HG02798 (cell line): ENCODE measurements around the gene NR5A2.

Experiments used
- ATAC-seq: cut with Tn5 transposase; IDR thresholded peaks from one replicate; pipeline ENCODE4 v1.9.1; 2021; ENCODE audit warnings: mild to moderate bottlenecking; ENCODE audit not compliant: unreplicated experiment, poor library complexity

The NR5A2 gene

DNA sequence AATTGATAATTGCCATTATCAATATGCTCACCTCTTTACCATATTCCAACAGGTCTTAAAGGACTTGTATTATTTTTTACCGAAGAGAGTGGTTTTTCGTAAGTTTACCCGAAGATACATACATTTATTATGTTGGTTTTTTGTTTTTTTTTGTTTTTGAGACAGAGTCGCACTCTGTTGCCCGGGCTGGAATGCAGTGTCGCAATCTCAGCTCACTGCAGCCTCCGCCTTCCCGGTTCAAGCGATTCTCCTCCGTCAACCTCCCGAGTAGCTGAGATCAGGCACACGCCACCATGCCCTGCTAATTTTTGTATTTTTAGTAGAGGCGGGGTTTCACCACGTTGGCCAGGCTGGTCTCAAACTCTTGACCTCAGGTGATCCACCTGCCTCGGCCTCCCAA lies 30.8 kb downstream of the NR5A2 start:
- no peak for ATAC-seq

DNA sequence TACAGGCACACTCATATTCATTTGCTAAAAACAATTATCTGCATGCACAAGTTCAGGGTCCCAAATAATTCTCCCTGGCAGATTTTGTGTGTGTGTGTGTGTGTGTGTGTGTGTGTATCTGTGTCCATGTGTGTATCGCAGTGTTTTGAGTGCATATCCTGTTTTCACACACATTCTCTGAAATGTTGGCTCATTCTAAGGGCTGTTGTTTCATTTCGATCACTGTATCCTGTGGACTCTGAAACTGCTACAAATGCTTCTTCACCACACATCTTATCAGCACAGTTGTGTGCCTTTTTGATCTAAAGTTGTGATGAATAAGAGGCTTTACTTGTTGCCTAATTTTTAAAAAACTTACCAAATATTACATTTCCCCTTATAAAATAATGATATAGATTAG lies 34.6 kb downstream of the NR5A2 start:
- ATAC-seq = no peak

- peak; percentile 94 for ATAC-seq
Measured at GRCh38 chr1:200072636-200073285, 45.3 kb downstream of the NR5A2 start.

DNA sequence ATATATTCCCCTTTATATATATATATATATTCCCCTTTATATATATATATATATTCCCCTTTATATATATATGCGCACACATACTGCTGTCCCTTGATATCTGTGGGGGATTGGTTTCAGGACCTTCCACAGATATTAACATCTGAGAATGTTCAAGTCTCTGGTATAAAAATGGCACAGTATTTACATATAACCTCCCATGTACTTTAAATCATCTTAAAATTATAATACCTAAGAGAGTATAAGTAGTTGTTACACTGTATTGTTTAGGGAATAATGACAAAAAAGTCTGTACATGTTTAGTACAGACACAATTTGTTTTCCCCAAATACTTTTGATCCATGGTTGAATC lies 45.8 kb downstream of the NR5A2 start:
- ATAC-seq = peak; percentile 39

GRCh38 chr1:200075522-200075921 lies 48.0 kb downstream of the NR5A2 start:
- ATAC-seq = no peak

GRCh38 chr1:200075938-200076546 lies 48.5 kb downstream of the NR5A2 start:
- no peak for ATAC-seq

DNA sequence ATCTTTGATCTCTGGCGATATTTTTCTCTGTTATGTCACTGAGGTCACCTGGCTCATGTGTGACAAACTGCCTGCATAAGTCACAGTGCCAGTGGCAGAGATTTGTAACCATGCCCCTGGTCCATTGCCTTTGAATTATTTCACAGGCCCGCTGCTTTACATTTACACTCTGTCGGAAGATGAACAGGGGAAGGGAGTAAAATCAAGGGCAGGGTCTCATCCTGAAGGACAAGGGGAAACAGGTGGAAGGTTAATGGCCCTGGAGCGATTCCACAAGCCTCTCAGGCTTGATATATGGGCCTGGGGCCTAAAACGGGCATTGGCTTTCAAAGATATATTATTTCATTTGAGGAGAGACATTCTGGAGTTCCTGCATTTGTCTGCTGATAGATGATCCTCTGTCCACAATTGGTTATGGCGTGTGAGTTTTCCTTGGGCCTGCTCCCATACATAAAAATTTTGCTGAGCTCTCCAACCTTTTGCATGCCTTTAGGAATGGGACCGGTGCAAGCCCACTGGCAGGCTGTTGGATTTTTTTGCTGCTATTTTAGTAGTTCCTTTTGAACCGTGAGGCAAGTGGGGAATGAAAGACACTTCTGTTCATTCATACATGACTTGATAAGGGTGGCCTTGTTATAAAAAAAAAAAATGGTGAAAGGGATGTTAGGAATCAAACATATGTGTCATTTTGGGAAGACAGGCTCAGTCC lies 51.9 kb downstream of the NR5A2 start:
- ATAC-seq = no peak

- ATAC-seq = no peak
Measured at GRCh38 chr1:200081151-200081968, 53.9 kb downstream of the NR5A2 start.

DNA sequence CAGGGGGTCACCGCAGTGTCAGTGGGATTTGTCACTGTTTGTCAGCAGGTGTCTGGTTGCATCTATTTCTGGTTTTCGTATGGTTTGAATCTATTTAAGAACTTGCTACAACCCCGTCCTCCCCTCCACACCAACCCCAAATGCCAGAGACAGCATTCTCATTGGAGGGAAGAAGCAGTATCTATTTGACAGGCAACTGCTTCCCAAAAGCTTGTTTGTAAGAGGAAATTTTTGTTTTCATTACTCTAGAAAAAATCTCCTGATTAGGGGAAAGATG lies 54.4 kb downstream of the NR5A2 start:
- no peak for ATAC-seq

GRCh38 chr1:200082329-200082728 lies 54.8 kb downstream of the NR5A2 start:
- no peak for ATAC-seq

GRCh38 chr1:200090252-200091159 lies 63.0 kb downstream of the NR5A2 start:
- no peak for ATAC-seq

GRCh38 chr1:200095057-200095577 lies 67.6 kb downstream of the NR5A2 start:
- ATAC-seq = no peak

DNA sequence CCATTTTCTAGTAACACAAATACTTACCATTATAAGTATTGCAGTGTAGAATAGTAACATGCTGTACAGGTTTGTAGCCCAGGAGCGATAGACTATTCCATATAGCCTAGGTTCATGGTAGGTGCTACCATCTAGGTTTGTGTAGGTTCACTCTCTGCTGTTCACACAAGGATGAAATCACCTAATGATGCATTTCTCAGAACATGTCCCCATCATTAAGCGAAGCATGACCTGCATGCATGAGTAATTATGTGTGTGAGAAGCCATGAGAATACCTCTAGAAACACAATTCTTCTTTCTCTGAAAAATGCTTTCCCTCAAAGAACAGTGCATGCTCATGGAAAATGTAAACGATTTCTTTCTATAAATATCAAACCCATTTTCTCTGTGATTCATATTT lies 69.3 kb downstream of the NR5A2 start:
- ATAC-seq = no peak

GRCh38 chr1:200099040-200099439 lies 71.5 kb downstream of the NR5A2 start:
- ATAC-seq = no peak

DNA sequence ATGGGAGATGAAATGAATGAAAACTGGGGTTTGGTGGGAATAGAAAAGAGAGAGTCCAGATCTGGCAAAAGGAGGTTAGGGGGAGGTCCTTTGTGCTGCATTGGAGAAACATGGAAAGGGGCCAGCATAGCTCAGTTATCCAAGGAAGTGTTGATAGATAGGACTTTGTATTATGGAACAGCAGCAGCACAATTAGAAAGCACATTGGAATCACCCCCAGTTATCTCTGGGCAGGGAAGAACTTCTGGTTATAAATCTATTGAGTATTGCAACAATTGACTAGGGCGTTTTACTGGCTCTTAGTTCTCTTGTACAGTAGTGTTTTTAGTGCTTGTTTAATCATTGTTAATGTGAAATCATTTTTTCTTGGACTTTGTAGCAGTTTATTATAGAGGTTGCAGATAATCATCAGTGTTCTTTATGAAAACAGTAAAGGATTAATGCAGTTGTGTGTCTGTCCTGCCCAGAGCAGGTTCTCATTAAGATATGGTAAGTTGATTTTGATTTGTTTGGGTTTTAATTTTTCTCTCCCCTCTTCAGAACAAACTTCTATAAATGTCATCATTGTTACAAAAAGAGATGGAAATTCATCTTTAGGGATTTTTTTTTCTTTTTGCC lies 76.6 kb downstream of the NR5A2 start:
- ATAC-seq = no peak

DNA sequence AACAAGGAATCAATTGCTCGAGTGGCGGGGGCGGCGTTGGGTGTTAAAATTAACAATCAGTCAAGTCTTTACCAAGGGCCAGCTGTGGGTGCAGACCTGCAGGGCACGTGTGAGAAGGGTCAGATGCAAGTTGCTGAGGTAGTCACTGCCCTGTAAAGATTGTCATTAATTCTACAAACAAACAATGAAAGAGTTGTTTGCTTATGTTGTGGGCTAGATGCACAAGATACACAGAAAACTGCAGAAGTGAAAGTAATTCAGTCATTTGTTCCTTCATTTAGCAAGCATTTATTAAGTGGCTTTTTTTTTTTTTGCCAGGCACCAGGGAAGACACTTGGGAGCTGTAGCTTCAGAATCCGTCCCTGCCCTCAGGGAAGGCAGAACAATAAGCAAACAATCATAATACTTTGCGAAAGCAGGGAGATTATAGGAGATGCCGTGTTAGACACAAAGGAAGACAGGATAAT lies 79.5 kb downstream of the NR5A2 start:
- ATAC-seq = no peak

DNA sequence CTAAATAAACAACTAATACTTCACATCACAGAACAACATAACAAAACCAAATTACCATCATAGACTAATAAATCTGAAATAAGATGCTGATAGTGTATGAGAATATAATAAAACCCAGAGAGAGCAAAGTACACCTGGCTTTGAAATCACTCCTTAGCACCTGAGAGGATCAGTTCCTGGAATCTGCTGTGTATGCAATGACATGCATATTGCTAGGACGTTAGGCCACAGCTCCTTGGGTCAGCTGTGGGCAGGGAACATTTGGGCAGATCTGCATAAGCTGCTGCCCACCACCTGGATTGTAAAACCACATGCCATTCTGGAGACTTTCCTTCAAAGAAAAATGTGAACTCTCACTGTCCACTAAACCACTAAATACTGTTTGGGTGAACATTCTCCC lies 81.1 kb downstream of the NR5A2 start:
- ATAC-seq = no peak

GRCh38 chr1:200112290-200112689 lies 84.8 kb downstream of the NR5A2 start:
- ATAC-seq = no peak

DNA sequence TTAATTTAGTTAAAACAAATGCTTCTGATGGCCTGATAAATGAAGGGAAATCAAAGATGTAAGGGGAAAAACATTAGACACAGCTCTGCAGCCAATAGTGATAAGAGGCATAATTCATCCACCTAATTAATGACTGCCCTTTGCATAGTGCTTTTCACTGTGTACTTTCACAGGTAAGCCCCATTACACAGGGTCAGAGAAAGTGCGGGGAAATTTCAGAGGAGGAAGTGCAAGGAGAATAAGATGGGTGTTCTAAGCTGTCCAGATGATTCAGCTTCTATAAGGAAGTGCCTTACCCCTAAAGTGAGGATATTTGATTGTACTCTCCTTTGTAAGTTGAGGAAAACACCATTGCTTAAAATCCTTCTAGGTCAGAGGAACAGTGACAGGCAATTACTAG lies 88.0 kb downstream of the NR5A2 start:
- no peak for ATAC-seq
